Stimulated activated CD4-positive, alpha-beta T cell treated with anti-CD3 and anti-CD28 coated beads, Interleukin-4, amount 100 ng/mL, for 1 hour (primary cell): ENCODE data around the gene TSN.
"Not testable (repeated sequence)": the region's sequence is repeated elsewhere in the genome, so short reads cannot be mapped to it uniquely, and the experiment has no call there.

Experiments
- DNase-seq: peaks from one replicate; pipeline ENCODE4 v3.0.0-alpha.2; 2020

TSN gene

DNA sequence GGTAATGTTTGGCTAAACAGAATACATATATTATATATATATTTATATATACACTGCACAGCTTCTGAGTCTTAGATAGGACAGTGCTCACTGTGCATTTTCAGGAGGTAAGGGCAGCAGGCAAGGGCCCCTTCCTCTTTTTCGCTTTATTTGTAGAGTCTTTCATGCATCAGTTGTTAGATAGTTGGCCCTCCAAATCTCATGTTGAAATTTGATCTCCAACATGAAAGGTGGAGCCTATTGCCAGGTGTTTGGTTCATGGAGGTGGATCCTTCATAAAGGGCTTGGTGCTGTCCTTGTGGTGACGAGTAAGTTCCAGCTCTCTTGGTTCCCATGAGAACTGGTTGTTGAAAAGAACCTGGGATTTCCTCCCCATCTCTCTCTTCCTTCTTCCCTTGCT is 48.1 kb downstream of the TSN start:
- DNase-seq: no peak

GRCh38 chr2:121804340-121804739 is 48.9 kb downstream of the TSN start:
- DNase-seq: no peak

GRCh38 chr2:121804997-121805765 is 49.7 kb downstream of the TSN start:
- no peak for DNase-seq

- no peak for DNase-seq
These were observed 50.3 kb downstream of the TSN start for GRCh38 chr2:121805766-121806143.

DNA sequence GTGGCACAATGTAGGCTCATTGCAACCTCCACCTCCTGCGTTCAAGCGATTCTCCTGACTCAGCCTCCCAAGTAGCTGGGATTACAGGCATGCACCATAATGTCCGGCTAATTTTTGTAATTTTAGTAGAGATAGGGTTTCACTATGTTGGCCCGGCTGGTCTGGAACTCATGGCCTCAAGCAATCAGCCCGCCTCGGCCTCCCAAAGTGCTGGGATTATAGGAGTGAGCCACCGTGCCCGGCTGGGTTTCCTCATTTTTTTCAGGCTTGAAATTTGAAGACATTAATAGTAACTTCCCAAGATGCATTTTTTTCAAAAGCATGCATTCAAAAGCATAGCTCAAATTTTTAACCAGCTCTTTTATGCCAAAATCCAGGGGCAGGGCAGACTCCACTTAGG is 52.3 kb downstream of the TSN start:
- not testable (repeated sequence) for DNase-seq

DNA sequence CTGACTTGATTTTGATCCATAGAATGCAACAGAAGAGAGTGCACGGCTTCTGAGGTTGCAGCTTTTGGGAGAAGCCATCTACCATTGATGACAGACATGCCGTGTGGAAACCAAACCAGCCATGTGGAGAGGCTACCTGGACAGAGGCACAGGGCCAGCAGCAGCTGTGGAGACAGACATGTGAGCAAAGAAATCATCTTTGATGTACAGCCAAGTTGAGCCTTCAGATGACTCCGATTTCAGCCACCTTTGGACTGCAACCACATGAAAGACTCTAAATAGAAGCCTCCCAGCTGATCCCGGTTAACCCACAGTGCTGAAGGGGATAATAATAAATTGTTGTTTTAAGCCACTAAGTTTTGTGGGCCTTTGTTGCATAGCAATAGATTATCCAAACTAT is 54.2 kb downstream of the TSN start:
- no peak for DNase-seq

DNA sequence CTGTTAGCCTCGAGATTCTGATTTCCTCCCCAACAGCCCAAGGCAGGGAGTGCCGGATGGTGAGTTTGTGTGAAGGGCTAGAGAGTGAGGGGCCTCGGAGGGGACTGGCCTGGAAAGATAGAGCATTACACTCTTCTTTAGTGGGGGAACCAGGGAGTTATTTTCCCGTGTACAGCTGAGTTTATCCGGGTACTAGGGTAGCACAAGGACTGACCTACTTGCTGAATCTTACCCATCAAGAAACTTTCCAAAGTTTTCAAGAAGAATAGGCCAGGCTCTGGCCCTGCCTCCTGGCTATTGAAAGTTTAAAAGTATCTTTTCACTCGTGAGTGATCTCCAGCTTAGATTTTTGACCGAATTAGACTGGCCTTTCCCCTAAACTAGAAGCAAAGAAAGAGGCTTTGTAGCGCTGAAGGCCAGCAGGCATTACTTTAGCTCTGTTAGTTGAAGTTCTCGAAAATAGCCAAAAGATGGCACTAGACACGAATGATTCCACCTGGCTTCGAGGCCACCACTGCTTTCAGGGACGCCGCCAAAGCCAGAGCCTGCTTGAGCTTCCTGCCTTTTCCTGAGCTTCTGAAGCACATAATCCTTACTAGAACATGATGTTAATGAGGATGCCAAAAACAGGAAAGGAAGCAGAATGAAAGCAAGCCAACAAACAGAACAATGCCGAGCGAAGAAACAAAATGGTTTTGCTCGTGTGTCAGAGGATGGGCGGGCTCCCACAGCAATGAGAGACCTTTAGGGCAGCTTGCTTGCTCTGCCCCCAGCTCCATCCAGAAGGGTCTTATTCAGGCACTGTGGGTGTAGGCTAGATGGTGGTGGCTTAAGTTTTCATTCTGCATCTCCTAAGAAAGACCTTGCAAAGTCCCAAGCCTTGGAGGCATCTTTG is 55.8 kb downstream of the TSN start:
- no peak for DNase-seq

- DNase-seq: not testable (repeated sequence)
These were observed 57.6 kb downstream of the TSN start for GRCh38 chr2:121813083-121813482.

GRCh38 chr2:121815216-121815615 is 59.8 kb downstream of the TSN start:
- no peak for DNase-seq

- no peak for DNase-seq
These were observed 61.3 kb downstream of the TSN start for GRCh38 chr2:121816797-121817196.

DNA sequence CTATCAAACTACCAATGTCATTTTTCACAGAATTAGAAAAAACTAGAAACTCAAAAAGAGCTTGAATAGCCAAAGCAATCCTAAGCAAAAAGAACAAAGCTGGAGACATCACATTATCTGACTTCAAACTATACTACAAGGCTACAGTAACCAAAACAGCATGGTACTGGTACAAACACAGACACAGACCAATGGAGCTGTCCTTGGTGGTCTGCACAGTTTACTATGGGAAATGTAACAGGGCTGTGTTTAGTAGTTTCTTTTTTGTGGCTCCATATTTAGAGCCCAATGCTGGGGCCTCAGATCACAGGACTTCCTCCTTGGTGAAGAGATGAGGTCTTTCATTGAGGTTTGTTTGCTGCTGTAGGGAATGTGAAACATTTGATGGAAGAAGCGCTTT is 61.9 kb downstream of the TSN start:
- not testable (repeated sequence) for DNase-seq
